GM12878 (cell line): ENCODE measurements around the gene NANOGP8. TPM values are rescaled to one million over a fixed set of nuclear protein-coding genes. Genes with fewer than 3 reads are reported as not detected.

Source experiments
- ATF2 ChIP-seq: IDR thresholded peaks from 2 replicates; pipeline ENCODE4 v1.6.1; 2012; ENCODE audit warnings: low read length, inconsistent platforms
- PAX8 ChIP-seq: fragments of 450-650 bp; IDR thresholded peaks from 2 replicates; pipeline ENCODE4 v1.6.1; 2017; ENCODE audit warnings: mild to moderate bottlenecking, moderate library complexity
- SRF ChIP-seq, 2 experiments: IDR thresholded peaks; 2 replicates each; pipeline ENCODE4 v1.6.1; 2011; ENCODE audit warnings: low read depth in 2 of 2, low read length in 2 of 2, mild to moderate bottlenecking in 1 of 2, moderate library complexity in 1 of 2
- ZBTB33 ChIP-seq: fragments of 450-650 bp; IDR thresholded peaks from 2 replicates; pipeline ENCODE4 v1.6.1; 2017; ENCODE audit warnings: mild to moderate bottlenecking
- polyA plus RNA-seq, 11 experiments: library from polyadenylated mRNA; depleted of rRNA in 4 of 11; unstranded in 6 of 11; stranded (reverse) in 5 of 11; fragments of >200 nt; fragmentation: Nextera tagmentation in 4 of 11; fragmentation: Illumina TruSeq in 1 of 11; extraction: Ambion mirVana in 4 of 11; extraction: Trizol in 1 of 11; gene quantifications; 1 replicate in 1 of 11; 2 replicates in 10 of 11; pipeline versions ENCODE4 v1.2.1 to v1.2.3, GENCODE V29; 2011 to 2016; ENCODE audit warnings: inconsistent platforms in 2 of 11, missing spikeins in 2 of 11, low read depth in 1 of 11
- total RNA-seq, 4 experiments: library from RNA; depleted of rRNA in 3 of 4; stranded (reverse); fragments of >200 nt in 3 of 4; fragmentation: Illumina TruSeq in 1 of 4; extraction: Trizol in 1 of 4; gene quantifications; 2 replicates each; pipeline versions ENCODE4 v1.2.1 to v1.2.3, GENCODE V29; 2013 to 2021
- TF ChIP-seq, protein P1 (sequence below): fragments of 450-650 bp; IDR thresholded peaks from 2 replicates; pipeline ENCODE4 v1.6.1; 2018; ENCODE audit warnings: mild to moderate bottlenecking, low read depth, moderate library complexity; ENCODE audit not compliant: partially characterized antibody
- TF ChIP-seq, protein P2 (sequence below): fragments of 450-650 bp; conservative IDR thresholded peaks from 2 replicates; pipeline ENCODE4 v1.6.1; 2017; ENCODE audit warnings: mild to moderate bottlenecking, moderate library complexity

Gene NANOGP8
- total and polyA plus RNA-seq, 10 of the 15 experiments (the other 5 are each of a cell fraction or from before 2014, with no cell fraction given): not detected

DNA sequence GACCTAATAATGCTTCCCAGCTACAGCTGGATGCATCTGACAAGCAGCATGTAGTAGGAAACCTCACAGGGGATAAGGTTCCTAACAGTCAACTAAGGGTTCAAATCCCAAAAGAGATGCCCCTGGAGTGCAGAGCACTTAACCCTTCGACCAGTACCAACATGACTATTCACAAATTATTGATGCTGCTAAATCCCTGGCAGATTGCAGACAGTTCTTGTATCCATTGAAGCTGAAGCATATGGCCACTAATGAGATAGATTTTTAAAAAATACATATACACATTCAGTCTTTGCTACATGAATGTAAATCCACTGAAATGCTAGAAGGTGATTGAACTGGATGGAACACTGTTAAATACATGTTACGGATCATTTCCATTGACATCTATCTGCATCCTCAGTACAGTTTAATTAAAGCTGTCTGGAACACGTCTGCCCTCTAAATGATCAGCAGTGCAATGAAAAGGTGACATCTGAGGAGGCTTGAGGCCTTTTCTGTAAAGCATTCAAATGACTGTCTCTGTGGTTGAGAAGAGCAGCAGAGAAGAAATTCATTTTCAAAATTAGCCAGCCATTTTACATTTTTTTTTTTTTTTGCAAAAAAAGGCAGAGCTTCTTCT, 19.5 kb upstream of the NANOGP8 start (continued):
- TF ChIP-seq, protein P1, sequence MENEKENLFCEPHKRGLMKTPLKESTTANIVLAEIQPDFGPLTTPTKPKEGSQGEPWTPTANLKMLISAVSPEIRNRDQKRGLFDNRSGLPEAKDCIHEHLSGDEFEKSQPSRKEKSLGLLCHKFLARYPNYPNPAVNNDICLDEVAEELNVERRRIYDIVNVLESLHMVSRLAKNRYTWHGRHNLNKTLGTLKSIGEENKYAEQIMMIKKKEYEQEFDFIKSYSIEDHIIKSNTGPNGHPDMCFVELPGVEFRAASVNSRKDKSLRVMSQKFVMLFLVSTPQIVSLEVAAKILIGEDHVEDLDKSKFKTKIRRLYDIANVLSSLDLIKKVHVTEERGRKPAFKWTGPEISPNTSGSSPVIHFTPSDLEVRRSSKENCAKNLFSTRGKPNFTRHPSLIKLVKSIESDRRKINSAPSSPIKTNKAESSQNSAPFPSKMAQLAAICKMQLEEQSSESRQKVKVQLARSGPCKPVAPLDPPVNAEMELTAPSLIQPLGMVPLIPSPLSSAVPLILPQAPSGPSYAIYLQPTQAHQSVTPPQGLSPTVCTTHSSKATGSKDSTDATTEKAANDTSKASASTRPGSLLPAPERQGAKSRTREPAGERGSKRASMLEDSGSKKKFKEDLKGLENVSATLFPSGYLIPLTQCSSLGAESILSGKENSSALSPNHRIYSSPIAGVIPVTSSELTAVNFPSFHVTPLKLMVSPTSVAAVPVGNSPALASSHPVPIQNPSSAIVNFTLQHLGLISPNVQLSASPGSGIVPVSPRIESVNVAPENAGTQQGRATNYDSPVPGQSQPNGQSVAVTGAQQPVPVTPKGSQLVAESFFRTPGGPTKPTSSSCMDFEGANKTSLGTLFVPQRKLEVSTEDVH: no peak
- no peak for TF ChIP-seq PAX8
- no peak for TF ChIP-seq ATF2
- no peak for TF ChIP-seq SRF (IDR thresholded peaks at IDR 0.05; ENCODE audit: low read depth in 2 of 2, low read length in 2 of 2)
- TF ChIP-seq ZBTB33: no peak
- TF ChIP-seq, protein P2, sequence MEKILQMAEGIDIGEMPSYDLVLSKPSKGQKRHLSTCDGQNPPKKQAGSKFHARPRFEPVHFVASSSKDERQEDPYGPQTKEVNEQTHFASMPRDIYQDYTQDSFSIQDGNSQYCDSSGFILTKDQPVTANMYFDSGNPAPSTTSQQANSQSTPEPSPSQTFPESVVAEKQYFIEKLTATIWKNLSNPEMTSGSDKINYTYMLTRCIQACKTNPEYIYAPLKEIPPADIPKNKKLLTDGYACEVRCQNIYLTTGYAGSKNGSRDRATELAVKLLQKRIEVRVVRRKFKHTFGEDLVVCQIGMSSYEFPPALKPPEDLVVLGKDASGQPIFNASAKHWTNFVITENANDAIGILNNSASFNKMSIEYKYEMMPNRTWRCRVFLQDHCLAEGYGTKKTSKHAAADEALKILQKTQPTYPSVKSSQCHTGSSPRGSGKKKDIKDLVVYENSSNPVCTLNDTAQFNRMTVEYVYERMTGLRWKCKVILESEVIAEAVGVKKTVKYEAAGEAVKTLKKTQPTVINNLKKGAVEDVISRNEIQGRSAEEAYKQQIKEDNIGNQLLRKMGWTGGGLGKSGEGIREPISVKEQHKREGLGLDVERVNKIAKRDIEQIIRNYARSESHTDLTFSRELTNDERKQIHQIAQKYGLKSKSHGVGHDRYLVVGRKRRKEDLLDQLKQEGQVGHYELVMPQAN: no peak
- TF ChIP-seq, all 136 proteins: peak for 0
